ENCODE results near the gene MFRP. TPM values are rescaled to one million over a fixed set of nuclear protein-coding genes. Genes with fewer than 3 reads are reported as not detected.

Gene MFRP
- total RNA-seq, 4 donors from 2014 or later = not detected

DNA sequence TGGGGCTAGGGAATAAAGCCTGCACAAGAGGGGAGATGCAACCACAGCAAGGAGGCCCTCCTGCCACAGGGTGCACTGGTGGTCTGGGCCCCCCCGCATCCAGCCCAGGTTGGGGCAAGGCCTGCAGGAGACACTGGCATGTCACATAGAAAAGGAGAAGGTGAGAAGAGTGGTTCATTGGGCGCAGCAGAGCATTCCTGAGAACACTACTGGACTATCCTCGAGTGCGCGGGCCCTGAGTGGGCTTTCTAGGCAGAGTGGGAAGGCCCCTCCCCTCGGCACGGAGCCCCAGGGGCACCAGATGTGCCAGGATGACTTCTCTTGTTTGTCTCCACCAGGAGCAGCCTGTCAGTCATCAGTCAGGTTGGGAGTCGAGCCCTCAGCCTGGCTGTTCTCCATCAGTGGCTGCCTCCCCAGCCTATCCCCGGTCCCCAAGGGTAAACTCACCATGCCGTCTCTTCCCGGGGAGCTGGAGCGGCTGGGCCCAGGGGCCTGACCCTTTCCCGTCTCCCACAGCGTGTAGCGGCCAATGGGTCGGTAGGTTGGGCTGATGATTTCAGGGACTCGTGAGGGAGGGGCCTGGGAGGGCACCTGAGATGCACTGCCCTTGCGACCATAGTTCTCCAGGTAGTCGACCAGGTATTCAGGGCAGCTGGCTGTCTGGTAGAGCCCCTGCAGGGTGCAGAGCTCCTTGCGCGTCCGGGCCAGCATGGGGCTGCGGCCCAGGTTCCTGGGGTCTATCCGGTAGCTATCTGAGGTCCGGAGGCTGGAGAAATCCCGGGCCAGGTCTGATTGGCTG, 26.0 kb upstream of the MFRP start:
- no peak for DNase-seq
- Histone ChIP-seq H3K4me3 (no peak overlapping the region), H3K4me1 (peaks cover 54 to 98% (median 75%) of the 10 kb centered on the region in 3 donors), H3K9me3 (no peaks in the 10 kb centered on the region), H3K27ac (peak overlapping the region in 3 of 4 donors; percentile 83 to 95 (median 92)), H3K27me3 (peaks cover 0 to 7% (median 0%) of the 10 kb centered on the region in 4 donors), H3K36me3 (no peaks in the 10 kb centered on the region)
- 70 to 75% methylated on average over 2 to 11 of the region's 26 CpGs for whole genome bisulfite sequencing, 2 donors
- TF ChIP-seq, protein P1, sequence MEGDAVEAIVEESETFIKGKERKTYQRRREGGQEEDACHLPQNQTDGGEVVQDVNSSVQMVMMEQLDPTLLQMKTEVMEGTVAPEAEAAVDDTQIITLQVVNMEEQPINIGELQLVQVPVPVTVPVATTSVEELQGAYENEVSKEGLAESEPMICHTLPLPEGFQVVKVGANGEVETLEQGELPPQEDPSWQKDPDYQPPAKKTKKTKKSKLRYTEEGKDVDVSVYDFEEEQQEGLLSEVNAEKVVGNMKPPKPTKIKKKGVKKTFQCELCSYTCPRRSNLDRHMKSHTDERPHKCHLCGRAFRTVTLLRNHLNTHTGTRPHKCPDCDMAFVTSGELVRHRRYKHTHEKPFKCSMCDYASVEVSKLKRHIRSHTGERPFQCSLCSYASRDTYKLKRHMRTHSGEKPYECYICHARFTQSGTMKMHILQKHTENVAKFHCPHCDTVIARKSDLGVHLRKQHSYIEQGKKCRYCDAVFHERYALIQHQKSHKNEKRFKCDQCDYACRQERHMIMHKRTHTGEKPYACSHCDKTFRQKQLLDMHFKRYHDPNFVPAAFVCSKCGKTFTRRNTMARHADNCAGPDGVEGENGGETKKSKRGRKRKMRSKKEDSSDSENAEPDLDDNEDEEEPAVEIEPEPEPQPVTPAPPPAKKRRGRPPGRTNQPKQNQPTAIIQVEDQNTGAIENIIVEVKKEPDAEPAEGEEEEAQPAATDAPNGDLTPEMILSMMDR (IDR thresholded peaks at IDR 0.05) = no peak
- no peak for TF ChIP-seq POLR2A (IDR thresholded peaks at IDR 0.05)
- intact Hi-C loops (cut with DNase I) = no loop called here

DNA sequence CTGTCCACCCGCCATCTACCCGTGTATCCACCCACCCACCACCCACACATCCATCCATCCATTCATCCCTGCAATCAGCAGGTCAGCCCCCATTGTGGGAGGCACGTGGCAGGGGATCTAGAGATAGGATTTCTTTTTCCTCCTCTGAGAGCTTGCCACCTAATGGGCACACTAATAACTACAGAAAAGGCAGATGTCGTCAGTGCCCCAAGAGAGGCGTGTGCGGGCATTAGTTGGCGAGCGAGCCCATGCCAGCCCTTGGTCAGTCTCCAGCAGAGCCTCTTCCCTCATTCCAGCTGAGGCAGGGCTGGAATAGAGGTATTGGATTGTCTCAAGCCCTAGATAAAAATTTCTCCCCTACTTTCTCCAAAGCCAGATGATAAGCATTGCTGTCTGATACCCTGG, 25.3 kb upstream of the MFRP start:
- H3K36me3 ChIP-seq = no peaks in the 10 kb centered on the region
- peaks cover 61 to 98% (median 76%) of the 10 kb centered on the region in 3 donors for H3K4me1 ChIP-seq
- no peak overlapping the region for H3K4me3 ChIP-seq
- WGBS, 2 donors = 10 to 32% methylated on average over 8 of the region's 8 CpGs
- intact Hi-C loops (cut with DNase I) = no loop called here
- H3K9me3 ChIP-seq = no peaks in the 10 kb centered on the region
- H3K27ac ChIP-seq = peak overlapping the region; percentile 74 to 95 (median 88)
- DNase-seq = no peak
- H3K27me3 ChIP-seq = peaks cover 0 to 11% (median 0%) of the 10 kb centered on the region in 4 donors
- TF ChIP-seq POLR2A (IDR thresholded peaks at IDR 0.05) = no peak
- TF ChIP-seq, protein P1 (IDR thresholded peaks at IDR 0.05) = peak in 5 of 6 experiments; percentile 16 to 59 (median 50)

DNA sequence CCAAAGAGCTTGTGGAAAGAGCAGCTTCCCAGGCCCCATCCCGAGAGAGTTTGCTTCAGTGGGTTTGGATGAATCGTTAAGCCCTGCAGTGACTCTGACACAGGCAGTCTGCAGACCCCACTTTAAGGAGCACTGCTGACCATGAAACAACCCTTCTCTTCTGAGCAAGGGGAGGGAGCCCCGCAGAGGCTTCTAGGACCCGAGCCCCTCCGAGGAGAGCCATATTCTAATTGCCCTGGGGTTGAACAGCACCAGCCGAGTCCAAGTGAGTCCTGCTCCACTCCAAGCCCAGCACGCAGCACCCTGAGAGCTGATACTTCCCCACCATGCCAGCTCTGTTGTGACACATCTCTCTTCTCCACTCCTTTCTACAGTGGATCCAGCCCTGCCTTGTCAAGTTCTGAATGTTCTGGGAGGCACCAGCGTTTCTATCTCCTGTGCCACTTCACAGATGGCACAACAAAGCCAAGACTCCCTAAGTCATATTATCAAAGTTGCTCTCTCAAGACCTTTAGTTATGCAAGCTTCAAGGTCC, 24.6 kb upstream of the MFRP start:
- H3K27ac ChIP-seq = peak overlapping the region; percentile 74 to 95 (median 88)
- intact Hi-C loops (cut with DNase I) = no loop called here
- no peaks in the 10 kb centered on the region for H3K9me3 ChIP-seq
- DNase-seq = no peak
- peaks cover 0 to 11% (median 0%) of the 10 kb centered on the region in 4 donors for H3K27me3 ChIP-seq
- peaks cover 57 to 98% (median 77%) of the 10 kb centered on the region in 3 donors for H3K4me1 ChIP-seq
- WGBS, 2 donors = 50 to 64% methylated on average over 6 of the region's 8 CpGs
- TF ChIP-seq, protein P1 (IDR thresholded peaks at IDR 0.05) = no peak
- TF ChIP-seq POLR2A (IDR thresholded peaks at IDR 0.05) = no peak
- no peak overlapping the region for H3K4me3 ChIP-seq
- no peaks in the 10 kb centered on the region for H3K36me3 ChIP-seq

DNA sequence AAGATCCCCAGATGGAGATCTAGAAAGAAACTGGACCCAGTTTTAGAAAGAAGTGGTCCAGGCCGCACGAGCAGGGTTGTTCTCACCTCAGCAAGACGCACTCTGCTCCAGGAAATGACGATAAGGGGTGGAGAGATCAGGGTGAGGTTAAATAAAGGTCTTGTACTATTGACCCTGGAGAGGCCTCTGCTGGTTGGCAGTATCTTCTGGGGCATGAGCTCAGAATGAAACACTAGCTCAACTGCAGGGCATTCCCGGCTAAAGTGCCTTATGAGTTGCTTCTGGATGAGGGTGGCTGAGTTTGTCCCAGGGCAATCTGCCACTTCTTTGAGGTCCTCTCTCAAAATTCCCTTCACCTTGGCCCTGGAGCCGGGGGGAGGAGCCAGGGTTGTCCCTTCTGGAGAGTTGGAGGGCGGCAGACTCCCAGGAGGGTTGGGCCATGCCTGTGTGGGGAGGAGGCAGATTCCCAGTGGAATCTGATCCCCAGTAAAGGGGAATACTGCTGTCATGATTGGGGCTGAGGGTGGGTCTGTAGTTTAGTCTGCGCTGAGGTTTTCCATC, 24.1 kb upstream of the MFRP start:
- Histone ChIP-seq H3K4me3 (no peak overlapping the region), H3K27ac (peak overlapping the region; percentile 74 to 95 (median 88)), H3K36me3 (no peaks in the 10 kb centered on the region), H3K27me3 (peaks cover 0 to 12% (median 0%) of the 10 kb centered on the region in 4 donors), H3K9me3 (no peaks in the 10 kb centered on the region), H3K4me1 (peaks cover 52 to 98% (median 73%) of the 10 kb centered on the region in 3 donors)
- WGBS, 2 donors = 60 to 64% methylated on average over 6 of the region's 8 CpGs
- TF ChIP-seq, protein P1 (IDR thresholded peaks at IDR 0.05) = no peak
- TF ChIP-seq POLR2A (IDR thresholded peaks at IDR 0.05) = no peak
- intact Hi-C loops (cut with DNase I) = no loop called here
- DNase-seq = no peak

All from esophagus squamous epithelium (tissue), 5 donors.